ENCODE measurements around the gene NXNL1. TPM values are rescaled to one million over a fixed set of nuclear protein-coding genes. Genes with fewer than 3 reads are reported as not detected.

NXNL1 gene
- total RNA-seq, 3 donors from 2014 or later (not counting 1 experiment from before 2014, with no cell fraction given), result not detected

DNA sequence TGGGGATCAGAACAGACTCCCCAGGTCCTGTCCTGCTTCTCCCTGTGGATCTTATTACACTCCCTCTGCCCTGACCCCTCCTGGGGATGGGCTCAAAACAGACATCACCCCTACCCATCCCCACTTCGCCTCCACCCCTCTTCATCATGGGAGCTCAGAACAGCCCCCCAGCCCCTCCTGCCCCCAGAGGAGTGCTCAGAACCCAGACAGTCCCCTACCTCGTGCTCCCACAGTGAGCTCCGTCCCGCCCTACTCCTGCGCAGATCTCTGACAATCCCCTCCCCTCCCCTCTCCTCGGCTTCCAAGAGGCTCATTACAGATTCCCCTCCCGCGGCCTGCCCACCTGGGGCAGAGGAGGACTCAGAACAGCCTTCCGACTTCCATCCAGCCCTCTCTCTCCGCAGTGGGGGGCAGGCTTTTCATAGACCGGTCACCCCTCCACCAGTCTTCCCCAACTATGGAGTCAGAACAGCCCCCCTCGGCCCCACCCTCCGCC lies 6.1 kb downstream of the NXNL1 start:
- DNase-seq (no peak), ATAC-seq (no peak)
- no peak overlapping the region for H3K4me3 Mint-ChIP-seq
- TF ChIP-seq, protein P1, sequence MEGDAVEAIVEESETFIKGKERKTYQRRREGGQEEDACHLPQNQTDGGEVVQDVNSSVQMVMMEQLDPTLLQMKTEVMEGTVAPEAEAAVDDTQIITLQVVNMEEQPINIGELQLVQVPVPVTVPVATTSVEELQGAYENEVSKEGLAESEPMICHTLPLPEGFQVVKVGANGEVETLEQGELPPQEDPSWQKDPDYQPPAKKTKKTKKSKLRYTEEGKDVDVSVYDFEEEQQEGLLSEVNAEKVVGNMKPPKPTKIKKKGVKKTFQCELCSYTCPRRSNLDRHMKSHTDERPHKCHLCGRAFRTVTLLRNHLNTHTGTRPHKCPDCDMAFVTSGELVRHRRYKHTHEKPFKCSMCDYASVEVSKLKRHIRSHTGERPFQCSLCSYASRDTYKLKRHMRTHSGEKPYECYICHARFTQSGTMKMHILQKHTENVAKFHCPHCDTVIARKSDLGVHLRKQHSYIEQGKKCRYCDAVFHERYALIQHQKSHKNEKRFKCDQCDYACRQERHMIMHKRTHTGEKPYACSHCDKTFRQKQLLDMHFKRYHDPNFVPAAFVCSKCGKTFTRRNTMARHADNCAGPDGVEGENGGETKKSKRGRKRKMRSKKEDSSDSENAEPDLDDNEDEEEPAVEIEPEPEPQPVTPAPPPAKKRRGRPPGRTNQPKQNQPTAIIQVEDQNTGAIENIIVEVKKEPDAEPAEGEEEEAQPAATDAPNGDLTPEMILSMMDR (IDR thresholded peaks at IDR 0.05), result no peak
- H3K36me3 Mint-ChIP-seq, result no peaks in the 10 kb centered on the region
- H3K4me1 Mint-ChIP-seq, result no peaks in the 10 kb centered on the region
- H3K27me3 ChIP-seq (ENCODE audit: control insufficient read depth, insufficient read depth, low read length), result peaks cover 14% of the 10 kb centered on the region
- 46% methylated on average over 12 of the region's 13 CpGs for WGBS (ENCODE audit: insufficient coverage)
- H3K9me3 ChIP-seq (ENCODE audit: control insufficient read depth, insufficient read depth, low read length), result no peaks in the 10 kb centered on the region
- no peaks in the 10 kb centered on the region for H3K9me3 Mint-ChIP-seq
- no peak overlapping the region for H3K27ac ChIP-seq (ENCODE audit: low read length)
- peaks cover 15 to 33% of the 10 kb centered on the region in 2 donors for H3K27me3 Mint-ChIP-seq (ENCODE audit: low read depth in 2 of 2)
- H3K36me3 ChIP-seq (ENCODE audit: control insufficient read depth, insufficient read depth, low read length), result no peaks in the 10 kb centered on the region
- H3K27ac Mint-ChIP-seq, result no peak overlapping the region
- H3K4me3 ChIP-seq (ENCODE audit: low read length), result no peak overlapping the region
- peaks cover 6% of the 10 kb centered on the region for H3K4me1 ChIP-seq (ENCODE audit: control insufficient read depth, insufficient read depth, low read length)
- intact Hi-C loops (cut with micrococcal nuclease), result no loop called here

- TF ChIP-seq, protein P1 (IDR thresholded peaks at IDR 0.05), result no peak
- no peak overlapping the region for H3K4me3 ChIP-seq (ENCODE audit: low read length)
- no peak overlapping the region for H3K27ac Mint-ChIP-seq
- ATAC-seq (no peak), DNase-seq (no peak)
- no peaks in the 10 kb centered on the region for H3K4me1 Mint-ChIP-seq
- peaks cover 13 to 33% of the 10 kb centered on the region in 2 donors for H3K27me3 Mint-ChIP-seq (ENCODE audit: low read depth in 2 of 2)
- no peaks in the 10 kb centered on the region for H3K36me3 ChIP-seq (ENCODE audit: control insufficient read depth, insufficient read depth, low read length)
- H3K36me3 Mint-ChIP-seq, result no peaks in the 10 kb centered on the region
- peaks cover 24% of the 10 kb centered on the region for H3K27me3 ChIP-seq (ENCODE audit: control insufficient read depth, insufficient read depth, low read length)
- 87% methylated on average over 3 of the region's 4 CpGs for WGBS (ENCODE audit: insufficient coverage)
- H3K9me3 Mint-ChIP-seq, result no peaks in the 10 kb centered on the region
- no peaks in the 10 kb centered on the region for H3K9me3 ChIP-seq (ENCODE audit: control insufficient read depth, insufficient read depth, low read length)
- H3K27ac ChIP-seq (ENCODE audit: low read length), result no peak overlapping the region
- no peak overlapping the region for H3K4me3 Mint-ChIP-seq
- H3K4me1 ChIP-seq (ENCODE audit: control insufficient read depth, insufficient read depth, low read length), result peaks cover 11% of the 10 kb centered on the region
- intact Hi-C loops (cut with micrococcal nuclease), result no loop called here
These were observed 8.9 kb downstream of the NXNL1 start for GRCh38 chr19:17451820-17452219.

GRCh38 chr19:17450264-17451075 lies 10.3 kb downstream of the NXNL1 start:
- WGBS (ENCODE audit: insufficient coverage), result 41% methylated on average over 8 of the region's 8 CpGs
- Mint-ChIP-seq H3K9me3 (no peaks in the 10 kb centered on the region), H3K36me3 (no peaks in the 10 kb centered on the region), H3K27me3 (ENCODE audit: low read depth in 2 of 2) (peaks cover 8 to 28% of the 10 kb centered on the region in 2 donors), H3K27ac (no peak overlapping the region), H3K4me1 (no peaks in the 10 kb centered on the region), H3K4me3 (no peak overlapping the region)
- H3K4me1 ChIP-seq (ENCODE audit: control insufficient read depth, insufficient read depth, low read length), result peaks cover 11% of the 10 kb centered on the region
- H3K36me3 ChIP-seq (ENCODE audit: control insufficient read depth, insufficient read depth, low read length), result no peaks in the 10 kb centered on the region
- DNase-seq (peak in 1 of 2 donors; percentile 17), ATAC-seq (no peak)
- intact Hi-C loops (cut with micrococcal nuclease), result no loop called here
- TF ChIP-seq, protein P1 (IDR thresholded peaks at IDR 0.05), result no peak
- H3K9me3 ChIP-seq (ENCODE audit: control insufficient read depth, insufficient read depth, low read length), result no peaks in the 10 kb centered on the region
- no peak overlapping the region for H3K27ac ChIP-seq (ENCODE audit: low read length)
- peaks cover 22% of the 10 kb centered on the region for H3K27me3 ChIP-seq (ENCODE audit: control insufficient read depth, insufficient read depth, low read length)
- H3K4me3 ChIP-seq (ENCODE audit: low read length), result no peak overlapping the region

All from natural killer cell (primary cell).